Fibroblast of pulmonary artery (primary cell): Measurements from ENCODE around the gene TMEM273.

Experiments used
- DNase-seq: peaks from one replicate; pipeline ENCODE4 v3.0.0-alpha.2; 2010; ENCODE audit warnings: low read depth
- H3K4me3 ChIP-seq: replicated peaks from 2 replicates; pipeline ENCODE4 v1.5.1; 2011; ENCODE audit warnings: low read depth, mild to moderate bottlenecking, control low read depth, low read length, moderate library complexity
- TF ChIP-seq, protein P1 (sequence below): IDR thresholded peaks from 2 replicates; pipeline ENCODE4 v1.5.1; 2011; ENCODE audit warnings: mild to moderate bottlenecking, control low read depth, low read length, inconsistent platforms; ENCODE audit errors: missing control alignments

TMEM273 gene

DNA sequence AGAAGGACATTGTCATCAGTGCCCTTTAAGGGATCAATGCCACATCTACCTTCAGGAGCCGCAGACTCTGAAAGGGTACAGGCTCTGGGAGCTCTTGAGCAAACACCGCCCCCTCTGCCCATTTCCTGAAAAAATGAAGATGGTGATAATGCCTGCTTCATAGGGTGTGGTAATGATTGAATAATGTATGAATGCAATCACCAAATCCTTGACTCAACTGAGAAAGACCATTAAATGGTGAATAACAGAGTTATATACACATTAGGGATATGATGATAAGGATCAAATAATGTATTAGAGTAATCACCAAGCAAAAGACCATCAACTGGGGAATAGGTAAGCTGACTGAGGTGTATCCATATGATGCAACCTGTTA is 55.8 kb downstream of the TMEM273 start:
- TF ChIP-seq, protein P1, sequence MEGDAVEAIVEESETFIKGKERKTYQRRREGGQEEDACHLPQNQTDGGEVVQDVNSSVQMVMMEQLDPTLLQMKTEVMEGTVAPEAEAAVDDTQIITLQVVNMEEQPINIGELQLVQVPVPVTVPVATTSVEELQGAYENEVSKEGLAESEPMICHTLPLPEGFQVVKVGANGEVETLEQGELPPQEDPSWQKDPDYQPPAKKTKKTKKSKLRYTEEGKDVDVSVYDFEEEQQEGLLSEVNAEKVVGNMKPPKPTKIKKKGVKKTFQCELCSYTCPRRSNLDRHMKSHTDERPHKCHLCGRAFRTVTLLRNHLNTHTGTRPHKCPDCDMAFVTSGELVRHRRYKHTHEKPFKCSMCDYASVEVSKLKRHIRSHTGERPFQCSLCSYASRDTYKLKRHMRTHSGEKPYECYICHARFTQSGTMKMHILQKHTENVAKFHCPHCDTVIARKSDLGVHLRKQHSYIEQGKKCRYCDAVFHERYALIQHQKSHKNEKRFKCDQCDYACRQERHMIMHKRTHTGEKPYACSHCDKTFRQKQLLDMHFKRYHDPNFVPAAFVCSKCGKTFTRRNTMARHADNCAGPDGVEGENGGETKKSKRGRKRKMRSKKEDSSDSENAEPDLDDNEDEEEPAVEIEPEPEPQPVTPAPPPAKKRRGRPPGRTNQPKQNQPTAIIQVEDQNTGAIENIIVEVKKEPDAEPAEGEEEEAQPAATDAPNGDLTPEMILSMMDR: no peak
- DNase-seq: no peak
- H3K4me3 ChIP-seq: no peak overlapping the region

DNA sequence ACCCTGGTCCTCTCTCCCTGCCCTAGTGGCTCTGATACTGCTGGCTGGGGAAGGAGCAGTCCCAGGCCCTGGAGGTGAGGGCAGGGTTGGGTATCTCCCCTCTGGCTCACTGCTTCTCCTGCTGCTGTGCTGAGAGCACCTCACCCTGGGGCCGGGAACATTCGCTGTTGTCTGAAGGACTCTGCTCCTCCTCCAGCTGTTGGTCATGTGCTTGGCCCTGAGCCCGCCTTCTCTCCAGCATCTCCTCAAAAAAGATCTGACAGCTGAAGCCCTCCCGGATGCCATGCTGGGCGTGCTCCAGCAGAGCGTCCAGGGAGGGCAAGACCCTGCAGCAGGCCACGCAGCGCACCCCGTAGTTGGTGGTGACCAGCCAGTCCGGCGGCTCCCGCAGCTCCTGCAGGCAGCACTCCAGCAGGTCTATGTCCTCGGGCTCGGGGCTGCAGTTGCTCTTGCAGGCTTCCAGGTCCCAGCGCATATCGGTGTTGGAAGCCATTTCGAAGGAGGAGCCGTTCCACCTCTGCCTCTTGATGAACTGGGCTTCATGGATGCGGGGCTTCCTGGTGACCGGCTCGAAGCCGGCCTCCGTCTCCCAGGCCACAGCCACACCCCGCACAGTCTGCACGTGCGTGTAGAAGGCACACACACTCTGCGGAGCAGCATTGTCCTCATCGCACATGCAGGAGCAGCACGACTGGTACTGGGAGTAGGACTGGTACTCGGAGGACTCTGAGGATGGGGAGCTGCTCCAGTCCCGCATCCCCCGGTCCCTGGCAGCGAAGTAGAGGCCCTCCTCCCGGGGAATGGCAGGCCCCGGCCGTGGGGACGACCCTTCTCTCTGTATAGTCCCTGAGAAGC is 56.5 kb downstream of the TMEM273 start:
- TF ChIP-seq, protein P1: no peak
- no peak for DNase-seq
- H3K4me3 ChIP-seq: no peak overlapping the region

DNA sequence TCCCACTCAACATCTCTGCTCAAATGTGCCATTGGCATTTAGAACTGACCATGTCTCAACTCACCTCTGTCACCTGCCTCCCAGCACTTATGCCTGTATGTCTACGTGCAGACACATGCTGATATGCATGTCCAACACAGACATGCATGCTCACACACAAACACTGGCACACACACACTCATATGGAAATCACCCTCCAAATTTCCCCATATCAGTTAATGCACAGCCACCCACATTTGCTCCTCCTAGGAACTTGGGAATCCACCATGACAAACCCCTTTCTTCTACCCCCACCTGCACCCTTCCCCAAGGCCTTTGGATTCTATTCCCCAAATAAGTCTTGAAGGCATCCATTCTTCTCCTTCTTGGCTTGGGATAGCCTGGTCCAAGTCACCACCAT is 58.8 kb downstream of the TMEM273 start:
- TF ChIP-seq, protein P1: no peak
- no peak overlapping the region for H3K4me3 ChIP-seq

DNA sequence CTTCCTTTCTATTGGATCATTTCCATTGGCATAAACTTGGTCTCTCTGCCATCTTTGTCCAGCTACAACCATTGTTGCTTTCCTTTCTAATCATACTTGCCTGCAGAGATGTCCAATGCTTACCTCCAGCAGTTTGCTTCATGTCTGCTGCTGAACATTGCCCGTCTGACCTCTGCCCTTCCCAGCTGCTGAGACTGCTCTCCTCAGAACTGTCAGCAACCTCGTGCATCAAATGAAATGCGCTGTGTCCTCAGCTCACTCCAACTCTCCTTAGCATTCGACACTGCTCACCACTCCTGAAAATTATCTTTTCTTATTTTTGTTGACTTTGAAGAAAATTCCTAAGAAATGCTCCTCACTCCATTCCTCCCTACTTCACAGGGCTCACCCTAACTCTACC is 59.3 kb downstream of the TMEM273 start:
- H3K4me3 ChIP-seq: no peak overlapping the region
- no peak for DNase-seq
- TF ChIP-seq, protein P1: no peak

More for the DNA sequence above, 58.8 kb downstream of the TMEM273 start:
- DNase-seq: no peak

DNA sequence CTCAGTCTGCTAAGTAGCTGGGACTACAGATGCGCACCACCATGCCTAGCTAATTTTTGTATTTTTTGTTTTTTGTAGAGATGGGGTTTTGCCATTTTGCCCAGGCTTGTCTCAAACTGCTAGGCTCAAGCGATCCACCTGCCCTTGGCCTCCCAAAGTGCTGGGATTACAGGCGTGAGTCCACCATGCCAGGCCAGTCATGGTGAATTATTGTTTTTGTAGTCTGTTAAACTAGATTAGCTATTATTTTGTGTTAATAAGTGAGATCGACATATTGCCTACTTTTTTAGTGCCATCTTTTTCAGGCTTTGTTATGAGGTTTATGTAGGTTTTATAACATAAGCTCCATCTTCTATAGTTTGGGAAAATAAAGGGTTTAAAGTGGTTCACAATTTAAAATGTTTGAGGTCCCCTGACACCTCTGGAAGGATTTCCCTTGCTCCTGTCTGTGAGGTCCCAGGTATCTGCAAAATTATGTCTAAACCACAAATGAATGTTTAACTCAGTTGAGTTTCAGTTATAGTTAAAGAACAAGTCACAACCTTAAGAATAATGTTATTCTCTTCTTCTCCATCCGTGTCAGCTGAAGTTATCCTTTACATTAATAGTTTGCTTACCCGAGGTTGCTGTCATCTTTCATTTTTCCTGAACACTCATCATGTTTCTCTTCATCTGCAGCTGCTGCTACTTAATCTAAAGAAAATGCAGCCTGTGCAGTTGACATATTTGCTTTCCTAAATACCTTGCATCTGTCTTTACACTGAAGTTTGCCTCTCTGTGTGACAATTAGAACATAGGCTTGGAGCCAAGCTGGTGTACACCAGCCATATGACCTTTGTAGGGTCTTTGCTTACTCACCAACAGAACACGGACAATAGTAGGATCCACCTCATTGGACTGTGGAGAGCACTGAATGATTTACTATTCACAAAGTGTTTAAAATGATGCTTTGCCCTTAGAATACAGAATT is 63.9 kb downstream of the TMEM273 start:
- TF ChIP-seq, protein P1: no peak

DNA sequence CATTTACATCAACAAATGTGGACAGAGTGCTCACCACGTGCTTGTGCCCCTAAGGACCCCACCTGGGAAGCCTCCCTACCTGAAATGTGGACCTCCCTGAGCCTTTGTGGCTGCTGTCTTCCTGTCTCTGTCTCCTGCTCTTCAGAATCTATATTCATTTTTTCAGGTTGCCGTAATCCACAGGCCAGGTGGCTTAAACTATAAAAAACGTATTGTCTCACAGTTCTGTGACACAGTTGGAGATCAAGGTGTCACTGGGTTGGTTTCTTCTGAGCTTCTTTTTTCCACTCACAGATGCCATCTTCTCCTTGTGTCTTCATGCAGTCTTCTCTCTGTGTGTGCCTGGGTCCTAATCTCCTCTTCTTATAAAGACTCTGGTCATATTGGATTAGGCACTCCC is 67.3 kb downstream of the TMEM273 start:
- no peak for DNase-seq
- no peak overlapping the region for H3K4me3 ChIP-seq
- TF ChIP-seq, protein P1: no peak

More for the DNA sequence above, 63.9 kb downstream of the TMEM273 start:
- no peak for DNase-seq
- H3K4me3 ChIP-seq: no peak overlapping the region
